Measurements from ENCODE around the gene SIM1. TPM values are rescaled to one million over a fixed set of nuclear protein-coding genes. Genes with fewer than 3 reads are reported as not detected.

The SIM1 gene
- total RNA-seq, 1 donor from 2014 or later = not detected

DNA sequence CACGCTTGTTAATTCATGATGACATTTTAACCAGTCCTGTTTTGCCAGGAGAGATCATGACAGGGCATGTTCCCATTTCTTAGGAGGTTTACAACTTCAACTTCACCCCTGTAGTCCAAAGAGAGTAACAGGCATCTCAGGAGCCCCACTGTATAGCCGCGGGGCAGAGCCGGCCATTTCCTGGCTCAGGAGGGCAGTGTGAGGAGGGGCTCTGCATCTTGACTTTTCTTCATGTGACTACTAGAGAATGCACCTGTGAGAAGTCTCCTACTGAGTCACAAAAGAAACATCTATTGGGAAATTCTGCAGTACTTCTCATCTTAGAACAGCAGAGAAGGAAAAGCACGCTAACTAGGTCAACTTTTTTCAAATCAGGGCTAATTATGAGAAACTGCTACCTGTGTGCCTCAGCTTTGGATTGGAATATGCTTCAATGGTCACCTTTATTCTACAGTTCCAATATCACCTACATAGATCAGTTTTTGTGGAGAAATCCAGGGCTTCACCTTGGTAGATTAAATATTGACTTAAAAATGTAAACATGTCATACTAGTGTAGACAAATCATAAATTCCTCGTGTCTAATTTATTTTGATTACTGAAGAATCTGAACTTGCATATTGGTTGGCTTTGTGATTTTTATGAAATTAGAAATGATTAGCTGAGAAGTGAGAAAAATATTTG lies 28.6 kb upstream of the SIM1 start:
- Histone ChIP-seq H3K9ac (no peak overlapping the region), H3K9me3 (ENCODE audit: low read depth) (no peaks in the 10 kb centered on the region), H3K4me3 (no peak overlapping the region), H4K20me1 (ENCODE audit: low read depth) (no peaks in the 10 kb centered on the region), H2AFZ (replicated peaks) (no peak overlapping the region), H3F3A (ENCODE audit: low read depth) (no peaks in the 10 kb centered on the region), H3K27ac (no peak overlapping the region), H3K4me1 (no peaks in the 10 kb centered on the region), H3K27me3 (no peaks in the 10 kb centered on the region), H3K4me2 (no peak overlapping the region), H3K36me3 (no peaks in the 10 kb centered on the region), H3K79me2 (ENCODE audit: low read depth) (no peaks in the 10 kb centered on the region)
- no peak for DNase-seq (ENCODE audit: low spot score)
- TF ChIP-seq EZH2phosphoT487 (IDR thresholded peaks at IDR 0.05) (no peak), EZH2 (IDR thresholded peaks at IDR 0.05) (no peak)
- TF ChIP-seq, protein P1, sequence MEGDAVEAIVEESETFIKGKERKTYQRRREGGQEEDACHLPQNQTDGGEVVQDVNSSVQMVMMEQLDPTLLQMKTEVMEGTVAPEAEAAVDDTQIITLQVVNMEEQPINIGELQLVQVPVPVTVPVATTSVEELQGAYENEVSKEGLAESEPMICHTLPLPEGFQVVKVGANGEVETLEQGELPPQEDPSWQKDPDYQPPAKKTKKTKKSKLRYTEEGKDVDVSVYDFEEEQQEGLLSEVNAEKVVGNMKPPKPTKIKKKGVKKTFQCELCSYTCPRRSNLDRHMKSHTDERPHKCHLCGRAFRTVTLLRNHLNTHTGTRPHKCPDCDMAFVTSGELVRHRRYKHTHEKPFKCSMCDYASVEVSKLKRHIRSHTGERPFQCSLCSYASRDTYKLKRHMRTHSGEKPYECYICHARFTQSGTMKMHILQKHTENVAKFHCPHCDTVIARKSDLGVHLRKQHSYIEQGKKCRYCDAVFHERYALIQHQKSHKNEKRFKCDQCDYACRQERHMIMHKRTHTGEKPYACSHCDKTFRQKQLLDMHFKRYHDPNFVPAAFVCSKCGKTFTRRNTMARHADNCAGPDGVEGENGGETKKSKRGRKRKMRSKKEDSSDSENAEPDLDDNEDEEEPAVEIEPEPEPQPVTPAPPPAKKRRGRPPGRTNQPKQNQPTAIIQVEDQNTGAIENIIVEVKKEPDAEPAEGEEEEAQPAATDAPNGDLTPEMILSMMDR (IDR thresholded peaks at IDR 0.05) = no peak
- Mint-ChIP-seq H3K27me3 (ENCODE audit: insufficient read depth, low read depth) (peaks cover 4% of the 10 kb centered on the region), H3K27ac (no peak overlapping the region), H3K4me3 (no peak overlapping the region), H3K4me1 (peaks cover 12% of the 10 kb centered on the region), H3K36me3 (no peaks in the 10 kb centered on the region), H3K9me3 (peaks cover 14% of the 10 kb centered on the region)

DNA sequence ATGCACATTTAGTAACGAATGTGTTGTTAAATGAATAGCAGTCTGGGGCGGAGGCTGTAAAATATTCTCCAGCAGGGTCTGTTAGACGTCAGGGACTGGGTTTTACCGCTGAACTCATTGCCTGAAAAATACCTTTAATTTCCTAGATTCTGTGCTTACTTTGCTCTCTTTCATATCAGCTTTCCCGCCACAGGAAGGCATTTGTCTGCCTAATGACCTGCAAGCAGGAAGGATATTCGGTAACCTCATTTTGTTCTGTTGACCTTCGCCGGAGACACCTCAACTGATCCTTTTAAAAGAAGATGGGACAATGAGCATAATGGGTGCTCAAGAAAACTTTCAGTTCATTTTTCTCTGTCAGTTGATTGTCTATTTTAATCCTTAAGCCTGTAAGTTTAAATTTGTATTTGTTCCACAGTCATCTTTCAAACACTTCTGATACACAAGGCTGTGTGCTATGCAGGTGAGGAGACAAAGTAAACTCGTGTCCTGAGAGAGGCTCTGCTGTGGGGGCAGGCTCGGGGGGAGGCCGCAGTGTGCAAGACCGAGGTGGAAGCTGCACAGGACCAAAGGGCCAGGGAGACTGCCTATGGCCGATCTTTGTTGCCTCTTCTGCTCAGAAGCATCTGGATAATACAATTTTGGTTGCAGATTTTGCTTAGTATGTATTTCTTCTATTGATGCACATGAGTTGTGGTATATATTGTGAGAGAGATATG lies 27.4 kb upstream of the SIM1 start:
- Histone ChIP-seq H3K27ac (no peak overlapping the region), H3F3A (ENCODE audit: low read depth) (no peaks in the 10 kb centered on the region), H3K27me3 (no peaks in the 10 kb centered on the region), H3K79me2 (ENCODE audit: low read depth) (no peaks in the 10 kb centered on the region), H3K4me2 (no peak overlapping the region), H3K9me3 (ENCODE audit: low read depth) (no peaks in the 10 kb centered on the region), H3K4me3 (no peak overlapping the region), H3K4me1 (no peaks in the 10 kb centered on the region), H4K20me1 (ENCODE audit: low read depth) (no peaks in the 10 kb centered on the region), H3K9ac (no peak overlapping the region), H2AFZ (replicated peaks) (no peak overlapping the region), H3K36me3 (no peaks in the 10 kb centered on the region)
- no peak overlapping the region for H3K4me3 Mint-ChIP-seq
- DNase-seq (ENCODE audit: low spot score) = no peak
- H3K27ac Mint-ChIP-seq = no peak overlapping the region
- peaks cover 14% of the 10 kb centered on the region for H3K9me3 Mint-ChIP-seq
- H3K4me1 Mint-ChIP-seq = peaks cover 12% of the 10 kb centered on the region
- H3K36me3 Mint-ChIP-seq = no peaks in the 10 kb centered on the region
- TF ChIP-seq EZH2 (IDR thresholded peaks at IDR 0.05) (no peak), EZH2phosphoT487 (IDR thresholded peaks at IDR 0.05) (no peak)
- TF ChIP-seq, protein P1 (IDR thresholded peaks at IDR 0.05) = no peak
- H3K27me3 Mint-ChIP-seq (ENCODE audit: insufficient read depth, low read depth) = peaks cover 4% of the 10 kb centered on the region

DNA sequence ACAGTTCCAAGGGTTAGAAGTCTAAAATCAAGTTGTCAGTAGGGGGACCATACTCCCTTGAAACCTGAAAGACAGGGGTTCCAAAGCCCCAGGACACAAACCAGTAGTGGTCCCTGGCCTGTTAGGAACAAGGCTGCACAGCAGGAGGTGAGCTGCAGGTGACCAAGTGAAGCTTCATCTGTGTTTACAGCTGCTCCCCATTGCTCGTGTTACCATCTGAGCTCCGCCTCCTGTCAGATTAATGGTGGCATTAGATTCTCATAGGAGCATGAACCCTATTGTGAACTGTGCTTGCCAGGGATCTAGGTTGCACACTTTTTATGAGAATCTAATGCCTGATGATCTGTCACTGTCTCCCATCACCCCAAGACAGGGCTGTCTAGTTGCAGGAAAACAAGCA lies 25.3 kb upstream of the SIM1 start:
- peaks cover 8% of the 10 kb centered on the region for H3K9me3 Mint-ChIP-seq
- H4K20me1 ChIP-seq (ENCODE audit: low read depth) = no peaks in the 10 kb centered on the region
- H3K27me3 Mint-ChIP-seq (ENCODE audit: insufficient read depth, low read depth) = peaks cover 4% of the 10 kb centered on the region
- H3K4me1 Mint-ChIP-seq = peaks cover 12% of the 10 kb centered on the region
- H3K36me3 ChIP-seq = no peaks in the 10 kb centered on the region
- H3K27me3 ChIP-seq = no peaks in the 10 kb centered on the region
- no peaks in the 10 kb centered on the region for H3K36me3 Mint-ChIP-seq
- H3K4me3 ChIP-seq = no peak overlapping the region
- H3K9me3 ChIP-seq (ENCODE audit: low read depth) = no peaks in the 10 kb centered on the region
- no peak overlapping the region for H3K27ac ChIP-seq
- no peak overlapping the region for H3K9ac ChIP-seq
- DNase-seq (ENCODE audit: low spot score) = no peak
- no peak overlapping the region for H3K4me2 ChIP-seq
- no peak overlapping the region for H2AFZ ChIP-seq (replicated peaks)
- no peak overlapping the region for H3K27ac Mint-ChIP-seq
- H3K4me1 ChIP-seq = no peaks in the 10 kb centered on the region
- no peak overlapping the region for H3K4me3 Mint-ChIP-seq
- TF ChIP-seq EZH2 (IDR thresholded peaks at IDR 0.05) (no peak), EZH2phosphoT487 (IDR thresholded peaks at IDR 0.05) (no peak)
- TF ChIP-seq, protein P1 (IDR thresholded peaks at IDR 0.05) = no peak
- no peaks in the 10 kb centered on the region for H3F3A ChIP-seq (ENCODE audit: low read depth)
- no peaks in the 10 kb centered on the region for H3K79me2 ChIP-seq (ENCODE audit: low read depth)

Data from neural progenitor cell (in vitro differentiated cells).